CD4-positive, alpha-beta T cell treated with Interleukin-4 for 4 hours (primary cell): ENCODE data around the gene CCDC70.

Experiments
- DNase-seq: peaks from one replicate; pipeline ENCODE4 v3.0.0-alpha.2; 2020

Gene CCDC70

GRCh38 chr13:51912091-51912490, 50.3 kb downstream of the CCDC70 start:
- DNase-seq = no peak

GRCh38 chr13:51912511-51913225, 50.9 kb downstream of the CCDC70 start:
- no peak for DNase-seq

DNA sequence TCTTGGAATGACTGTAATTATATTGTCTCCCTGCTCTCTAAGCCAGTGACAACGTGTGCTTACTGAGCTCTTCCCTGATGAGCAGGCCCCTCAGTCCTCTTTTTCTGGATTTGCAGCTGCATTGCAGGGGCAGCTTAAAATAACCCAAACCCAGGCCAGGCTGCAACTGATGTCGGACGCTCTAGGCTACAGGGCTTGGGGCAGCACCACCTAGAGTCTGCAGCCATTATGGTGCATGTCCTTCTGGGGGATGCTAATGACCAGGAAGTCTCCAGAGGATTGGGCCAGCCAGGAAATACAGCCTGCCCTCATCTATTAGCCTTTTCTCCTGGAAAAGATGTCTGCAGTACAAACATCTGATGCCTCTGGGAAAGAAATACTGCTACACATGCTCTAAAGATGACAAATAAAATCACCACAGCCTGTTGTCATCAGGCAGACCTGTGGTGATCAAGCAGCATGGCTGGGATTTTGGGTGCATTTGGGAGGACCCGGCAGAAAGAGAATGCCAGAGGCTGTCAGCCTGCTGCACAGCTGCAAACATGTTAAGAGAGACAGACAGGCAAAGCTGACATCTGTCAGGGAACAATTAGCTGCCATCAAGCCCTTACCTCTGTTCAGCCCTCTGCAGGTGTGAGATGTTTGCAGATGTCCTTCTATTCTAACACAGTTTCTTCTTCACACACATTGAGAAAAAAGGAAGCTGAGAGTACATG, 51.8 kb downstream of the CCDC70 start:
- no peak for DNase-seq

- no peak for DNase-seq
Observed at GRCh38 chr13:51914137-51914493, 52.3 kb downstream of the CCDC70 start.
